B cell (primary cell): ENCODE results near the gene ITGA2B. TPM values are rescaled to one million over a fixed set of nuclear protein-coding genes. Genes with fewer than 3 reads are reported as not detected.

ENCODE experiments used
- ATAC-seq: fragments of 200-7000 bp; cut with Tn5 transposase; one replicate; pipeline ENCODE4 v1.10.0; 2021; ENCODE audit warnings: low read depth, mild to moderate bottlenecking, moderate number of reproducible peaks, moderate library complexity
- CTCF ChIA-PET: fragments of 350-600 bp; sonication (Branson Sonifier 250); formaldehyde crosslinking; loops from one replicate; lab custom pipeline; 2021; ENCODE audit warnings: antibody characterized with exemption, inconsistent platforms; lab: Charles Lee
- POLR2A ChIA-PET: fragments of 350-600 bp; sonication (Branson Sonifier 250); formaldehyde crosslinking; loops from one replicate; lab custom pipeline; 2021; ENCODE audit warnings: antibody characterized with exemption; lab: Charles Lee
- DNase-seq: peaks from one replicate; pipeline ENCODE4 v3.0.0; 2013
- H2AFZ ChIP-seq: 2 replicates; pipeline ENCODE4 v1.6.1; 2012; ENCODE audit warnings: mild to moderate bottlenecking, low read depth, low read length; ENCODE audit not compliant: insufficient read depth, poor library complexity, severe bottlenecking
- H3K27ac ChIP-seq, 2 donors: 1 replicate in 1 of 2; 2 replicates in 1 of 2; pipeline ENCODE4 v1.5.1; 2012 to 2013; ENCODE audit warnings: low read length in 2 of 2, mild to moderate bottlenecking in 2 of 2, moderate library complexity in 1 of 2
- H3K27me3 ChIP-seq, 4 experiments: fragments of 200-600 bp in 1 of 4; sonication (generic) in 1 of 4; replicated peaks in 1 of 4; 1 replicate in 2 of 4; 2 replicates in 2 of 4; pipeline versions ENCODE4 v1.6.1 to v1.7.0; 2013 to 2016; ENCODE audit warnings: low read length in 3 of 4, mild to moderate bottlenecking in 2 of 4, mixed read lengths in 1 of 4, moderate library complexity in 1 of 4; ENCODE audit not compliant: insufficient read depth in 4 of 4, control insufficient read depth in 3 of 4; ENCODE audit errors: control extremely low read depth in 1 of 4
- H3K36me3 ChIP-seq, 2 experiments: replicated peaks in 1 of 2; 1 replicate in 1 of 2; 2 replicates in 1 of 2; pipeline versions ENCODE4 v1.6.1 to v1.7.1; 2013; ENCODE audit warnings: low read length in 1 of 2; ENCODE audit not compliant: insufficient read depth in 2 of 2, control insufficient read depth in 1 of 2; ENCODE audit errors: control extremely low read depth in 1 of 2, extremely low read depth in 1 of 2
- H3K4me1 ChIP-seq, 2 donors: fragments of 200-600 bp in 1 of 2; sonication (generic) in 1 of 2; 1 replicate in 1 of 2; 2 replicates in 1 of 2; pipeline versions ENCODE4 v1.5.1 to v1.6.1; 2013 to 2017; ENCODE audit warnings: low read length in 2 of 2; ENCODE audit not compliant: control insufficient read depth in 2 of 2, insufficient read depth in 2 of 2
- H3K4me2 ChIP-seq: replicated peaks from 2 replicates; pipeline ENCODE3; 2012; ENCODE audit warnings: mild to moderate bottlenecking, low read depth, low read length; ENCODE audit not compliant: poor library complexity, severe bottlenecking
- H3K4me3 ChIP-seq, 5 experiments: fragments of 200-600 bp in 1 of 5; sonication (generic) in 1 of 5; 1 replicate in 3 of 5; 2 replicates in 2 of 5; pipeline versions ENCODE4 v1.5.1 to v1.7.0; 2011 to 2016; ENCODE audit warnings: low read length in 4 of 5, mild to moderate bottlenecking in 4 of 5, low read depth in 2 of 5, control low read depth in 1 of 5, moderate library complexity in 1 of 5; ENCODE audit not compliant: insufficient read depth in 1 of 5; ENCODE audit errors: control extremely low read depth in 1 of 5, extremely low read depth in 1 of 5
- H3K79me2 ChIP-seq: fragments of 200-600 bp; sonication (generic); one replicate; pipeline ENCODE4 v1.6.0; 2016; ENCODE audit warnings: low read length; ENCODE audit not compliant: control insufficient read depth, insufficient read depth
- H3K9ac ChIP-seq: fragments of 200-600 bp; sonication (generic); 2 replicates; pipeline ENCODE4 v1.6.1; 2017; ENCODE audit warnings: mild to moderate bottlenecking, low read length, moderate library complexity
- H3K9me3 ChIP-seq, 3 donors: one replicate each; pipeline versions ENCODE4 v1.6.1 to v1.7.1; 2013; ENCODE audit warnings: low read length in 2 of 3; ENCODE audit not compliant: control insufficient read depth in 2 of 3, insufficient read depth in 1 of 3; ENCODE audit errors: control extremely low read depth in 1 of 3
- H4K20me1 ChIP-seq: 2 replicates; pipeline ENCODE4 v1.6.0; 2012; ENCODE audit warnings: mild to moderate bottlenecking, low read length; ENCODE audit not compliant: insufficient read depth, control insufficient read depth, poor library complexity, severe bottlenecking
- H3K27ac Mint-ChIP-seq: one replicate; pipeline ENCODE4 v1.8.0; 2021; ENCODE audit warnings: mixed read lengths
- H3K27me3 Mint-ChIP-seq: one replicate; pipeline ENCODE4 v1.8.0; 2021; ENCODE audit warnings: mixed read lengths
- H3K4me1 Mint-ChIP-seq: one replicate; pipeline ENCODE4 v1.8.0; 2021; ENCODE audit warnings: mixed read lengths
- H3K4me3 Mint-ChIP-seq: one replicate; pipeline ENCODE4 v1.8.0; 2021; ENCODE audit warnings: mixed read lengths
- H3K9me3 Mint-ChIP-seq: one replicate; pipeline ENCODE4 v1.8.0; 2022; ENCODE audit warnings: mixed read lengths; ENCODE audit not compliant: insufficient read depth
- CTCF ChIP-seq: fragments of 200-600 bp; IDR thresholded peaks from one replicate; pipeline ENCODE4 v1.8.0; 2022; ENCODE audit warnings: antibody characterized with exemption, mild to moderate bottlenecking
- EZH2 ChIP-seq: IDR thresholded peaks from 2 replicates; pipeline ENCODE4 v1.6.1; 2012; ENCODE audit warnings: borderline replicate concordance, low read depth, mild to moderate bottlenecking, moderate library complexity, low read length; ENCODE audit not compliant: insufficient read depth, poor library complexity, severe bottlenecking
- WGBS: methylation state at CpG from one replicate; pipeline ENCODE4 v1.1.5; 2013; ENCODE audit warnings: missing lambda C conversion rate; ENCODE audit not compliant: insufficient coverage; 5-methylcytosine and 5-hydroxymethylcytosine counted together
- intact Hi-C: fragments of 100-400 bp; cut with micrococcal nuclease; formaldehyde crosslinking; loops from one replicate; pipeline ENCODE4 v1.10.0; 2022
- polyA plus RNA-seq: library from polyadenylated mRNA; depleted of rRNA; stranded (reverse); fragments of >200 nt; gene quantifications from 2 replicates; pipeline ENCODE4 v1.2.3, GENCODE V29; 2012
- total RNA-seq, 2 donors: library from RNA; stranded (reverse); fragments of 120-200 nt in 1 of 2; gene quantifications; 1 replicate in 1 of 2; 2 replicates in 1 of 2; pipeline versions ENCODE4 v1.2.3 to v1.2.4, GENCODE V29; 2013 to 2022

Gene ITGA2B
- total and polyA plus RNA-seq, 2 donors (not counting 1 experiment from before 2014, with no cell fraction given): 0.15 to 0.20 TPM

GRCh38 chr17:44408786-44409185 is 19.3 kb upstream of the ITGA2B start:
- ChIA-PET POLR2A (no interaction called here), CTCF (interaction anchor here (0.6 kb wide), 1 partner anchor 9 kb away, joined by 3 read pairs; no protein-coding TSS in a partner anchor)
- Histone ChIP-seq H3K27me3 (no peaks in the 10 kb centered on the region), H3K9ac (no peak overlapping the region), H3K4me1 (no peaks in the 10 kb centered on the region), H4K20me1 (no peaks in the 10 kb centered on the region), H3K79me2 (no peaks in the 10 kb centered on the region), H3K36me3 (peaks cover 5 to 19% of the 10 kb centered on the region in 2 experiments), H3K27ac (no peak overlapping the region), H2AFZ (no peak overlapping the region), H3K4me2 (no peak overlapping the region), H3K9me3 (no peaks in the 10 kb centered on the region), H3K4me3 (no peak overlapping the region)
- WGBS: 88% methylated on average over 2 of the region's 4 CpGs
- DNase-seq (no peak), ATAC-seq (no peak)
- intact Hi-C loops: no loop called here
- no peak overlapping the region for H3K4me3 Mint-ChIP-seq
- H3K27ac Mint-ChIP-seq: no peak overlapping the region
- H3K27me3 Mint-ChIP-seq: no peaks in the 10 kb centered on the region
- no peaks in the 10 kb centered on the region for H3K4me1 Mint-ChIP-seq
- no peaks in the 10 kb centered on the region for H3K9me3 Mint-ChIP-seq
- TF ChIP-seq EZH2 (no peak), CTCF (no peak)

- Histone ChIP-seq H2AFZ (no peak overlapping the region), H3K4me2 (no peak overlapping the region), H3K4me1 (peaks cover 0 to 11% of the 10 kb centered on the region in 2 donors), H3K79me2 (no peaks in the 10 kb centered on the region), H3K27me3 (no peaks in the 10 kb centered on the region), H4K20me1 (peaks cover 10% of the 10 kb centered on the region), H3K4me3 (no peak overlapping the region), H3K36me3 (peaks cover 1 to 54% of the 10 kb centered on the region in 2 experiments), H3K9me3 (no peaks in the 10 kb centered on the region), H3K27ac (no peak overlapping the region), H3K9ac (no peak overlapping the region)
- WGBS: 83% methylated on average over 1 of the region's 5 CpGs
- Mint-ChIP-seq H3K9me3 (no peaks in the 10 kb centered on the region), H3K4me3 (no peak overlapping the region), H3K27me3 (no peaks in the 10 kb centered on the region), H3K4me1 (peaks cover 7% of the 10 kb centered on the region), H3K27ac (no peak overlapping the region)
- CTCF ChIA-PET: interaction anchor here (0.7 kb wide), 1 partner anchor 241 kb away, joined by 3 read pairs; no protein-coding TSS in a partner anchor
- POLR2A ChIA-PET: no interaction called here
- ATAC-seq (no peak), DNase-seq (no peak)
- TF ChIP-seq EZH2 (no peak), CTCF (no peak)
- intact Hi-C loops: no loop called here
Observed at GRCh38 chr17:44402564-44403172, 13.2 kb upstream of the ITGA2B start.
